H1 (cell line): ENCODE measurements around the gene HMGXB3. TPM values are rescaled to one million over a fixed set of nuclear protein-coding genes. Genes with fewer than 3 reads are reported as not detected.

Experiments used
- CTCF ChIA-PET: fragments of 300-600 bp; sonication (Branson Sonifier 250); formaldehyde crosslinking; loops from one replicate; lab custom pipeline; 2021; ENCODE audit not compliant: partially characterized antibody; lab: Charles Lee
- POLR2A ChIA-PET: fragments of 300-600 bp; sonication (Branson Sonifier 250); formaldehyde crosslinking; loops from one replicate; lab custom pipeline; 2021; ENCODE audit warnings: inconsistent platforms; ENCODE audit not compliant: partially characterized antibody; lab: Charles Lee
- DNase-seq, 2 experiments: peaks; one replicate each; pipeline versions ENCODE4 v3.0.0 to v3.0.0-alpha.2; 2010 to 2022; ENCODE audit warnings: low spot score in 2 of 2, low read depth in 1 of 2, mixed read lengths in 1 of 2
- FAIRE-seq: peaks from 2 replicates; lab custom pipeline; 2011; peaks lifted over from hg19 to GRCh38; lab: Jason Lieb, UNC
- H2AFZ ChIP-seq: 2 replicates; pipeline ENCODE4 v1.8.1; 2012; ENCODE audit warnings: low read length, inconsistent platforms
- H2AK5ac ChIP-seq: 2 replicates; pipeline ENCODE4 v1.6.1; 2013; ENCODE audit warnings: low read depth, low read length
- H2BK120ac ChIP-seq: replicated peaks from 2 replicates; pipeline ENCODE3; 2013; ENCODE audit warnings: low read depth, low read length, inconsistent platforms
- H2BK12ac ChIP-seq: 2 replicates; pipeline ENCODE4 v1.6.1; 2013; ENCODE audit warnings: low read depth, low read length
- H2BK15ac ChIP-seq: 2 replicates; pipeline ENCODE4 v1.6.1; 2013; ENCODE audit warnings: low read length
- H2BK20ac ChIP-seq: 2 replicates; pipeline ENCODE4 v1.6.1; 2013; ENCODE audit warnings: low read length
- H2BK5ac ChIP-seq: 2 replicates; pipeline ENCODE4 v1.6.1; 2013; ENCODE audit warnings: low read depth, low read length
- H3K14ac ChIP-seq: 2 replicates; pipeline ENCODE4 v1.6.1; 2013; ENCODE audit warnings: inconsistent platforms; ENCODE audit not compliant: insufficient read length
- H3K18ac ChIP-seq: 2 replicates; pipeline ENCODE4 v1.6.1; 2013; ENCODE audit warnings: low read length; ENCODE audit errors: extremely low read depth
- H3K23ac ChIP-seq: 2 replicates; pipeline ENCODE4 v1.6.1; 2013; ENCODE audit warnings: inconsistent platforms; ENCODE audit not compliant: insufficient read length
- H3K23me2 ChIP-seq: 2 replicates; pipeline ENCODE4 v1.6.1; 2013; ENCODE audit warnings: low read depth, low read length
- H3K27ac ChIP-seq: 2 replicates; pipeline ENCODE4 v1.6.1; 2011; ENCODE audit warnings: low read depth, low read length, inconsistent platforms
- H3K27me3 ChIP-seq, 4 experiments: replicated peaks in 1 of 4; 1 replicate in 1 of 4; 2 replicates in 3 of 4; pipeline versions ENCODE4 v1.6.1 to v1.8.1; 2011 to 2013; ENCODE audit warnings: low read length in 3 of 4, mild to moderate bottlenecking in 3 of 4, inconsistent platforms in 2 of 4, mixed read lengths in 2 of 4, moderate library complexity in 1 of 4; ENCODE audit not compliant: control insufficient read depth in 3 of 4, insufficient read depth in 3 of 4; ENCODE audit errors: extremely low read depth in 1 of 4
- H3K36me3 ChIP-seq, 4 experiments: 2 replicates each; pipeline versions ENCODE4 v1.6.1 to v1.8.1; 2011 to 2013; ENCODE audit warnings: mild to moderate bottlenecking in 4 of 4, low read length in 3 of 4, moderate library complexity in 2 of 4, control low read depth in 1 of 4, inconsistent platforms in 1 of 4; ENCODE audit not compliant: insufficient read depth in 4 of 4, control insufficient read depth in 2 of 4
- H3K4ac ChIP-seq: replicated peaks from 2 replicates; pipeline ENCODE3; 2013; ENCODE audit warnings: low read length, low read depth, mixed read lengths, inconsistent platforms; ENCODE audit not compliant: insufficient read length
- H3K4me1 ChIP-seq, 4 experiments: replicated peaks in 1 of 4; 1 replicate in 1 of 4; 2 replicates in 3 of 4; pipeline versions ENCODE4 v1.6.1 to v1.8.1; 2011 to 2013; ENCODE audit warnings: low read length in 3 of 4, inconsistent platforms in 2 of 4, mixed read lengths in 1 of 4; ENCODE audit not compliant: insufficient read depth in 4 of 4, control insufficient read depth in 3 of 4
- H3K4me2 ChIP-seq, 2 experiments: 2 replicates each; pipeline versions ENCODE4 v1.6.1 to v1.8.1; 2011 to 2013; ENCODE audit warnings: low read depth in 2 of 2, low read length in 2 of 2, control low read depth in 1 of 2, inconsistent platforms in 1 of 2, mild to moderate bottlenecking in 1 of 2; ENCODE audit not compliant: insufficient read depth in 1 of 2
- H3K4me3 ChIP-seq, 4 experiments: fragments of 200-600, 300-600 bp in 1 of 4; sonication (generic), shearing (Covaris generic), sonication (Bioruptor Twin) in 1 of 4; 2 replicates each; pipeline versions ENCODE4 v1.5.1 to v1.8.1; 2011 to 2016; ENCODE audit warnings: low read length in 4 of 4, low read depth in 3 of 4, control low read depth in 2 of 4, inconsistent platforms in 2 of 4, mild to moderate bottlenecking in 2 of 4, mixed read lengths in 1 of 4, moderate library complexity in 1 of 4; ENCODE audit not compliant: insufficient read depth in 2 of 4; ENCODE audit errors: extremely low read depth in 1 of 4
- H3K56ac ChIP-seq: replicated peaks from 2 replicates; pipeline ENCODE3; 2013; ENCODE audit warnings: low read depth, mild to moderate bottlenecking, mixed read lengths, low read length, inconsistent platforms; ENCODE audit not compliant: insufficient read length
- H3K79me1 ChIP-seq: 2 replicates; pipeline ENCODE4 v1.6.1; 2013; ENCODE audit warnings: low read depth, low read length, control low read depth
- H3K79me2 ChIP-seq, 2 experiments: 2 replicates each; pipeline versions ENCODE4 v1.6.1 to v1.8.1; 2012 to 2013; ENCODE audit warnings: low read length in 2 of 2, mild to moderate bottlenecking in 2 of 2, inconsistent platforms in 1 of 2; ENCODE audit not compliant: insufficient read depth in 2 of 2, control insufficient read depth in 1 of 2
- H3K9ac ChIP-seq, 4 experiments: replicated peaks in 1 of 4; 1 replicate in 1 of 4; 2 replicates in 3 of 4; pipeline versions ENCODE4 v1.6.1 to v1.8.1; 2011 to 2013; ENCODE audit warnings: low read depth in 3 of 4, low read length in 3 of 4, control low read depth in 2 of 4, mild to moderate bottlenecking in 2 of 4, moderate library complexity in 2 of 4, inconsistent platforms in 1 of 4; ENCODE audit errors: extremely low read depth in 1 of 4
- H3K9me3 ChIP-seq, 2 experiments: 2 replicates each; pipeline versions ENCODE4 v1.6.1 to v1.8.1; 2012 to 2013; ENCODE audit warnings: mild to moderate bottlenecking in 2 of 2, moderate library complexity in 2 of 2, control low read depth in 1 of 2, inconsistent platforms in 1 of 2, low read depth in 1 of 2, low read length in 1 of 2, mixed read lengths in 1 of 2; ENCODE audit not compliant: insufficient read depth in 2 of 2
- H4K20me1 ChIP-seq, 2 experiments: replicated peaks in 1 of 2; 2 replicates each; pipeline versions ENCODE3 to v1.8.1; 2011 to 2013; ENCODE audit warnings: inconsistent platforms in 2 of 2, low read length in 2 of 2, mild to moderate bottlenecking in 1 of 2; ENCODE audit not compliant: insufficient read depth in 2 of 2, control insufficient read depth in 1 of 2
- H4K5ac ChIP-seq: 2 replicates; pipeline ENCODE4 v1.6.1; 2013; ENCODE audit warnings: low read length, low read depth, mixed read lengths, inconsistent platforms; ENCODE audit not compliant: insufficient read length
- H4K8ac ChIP-seq: 2 replicates; pipeline ENCODE4 v1.8.0; 2013; ENCODE audit warnings: mild to moderate bottlenecking, moderate library complexity, low read length, inconsistent platforms; ENCODE audit not compliant: insufficient read depth; ENCODE audit errors: extremely low read depth
- H4K91ac ChIP-seq: replicated peaks from 2 replicates; pipeline ENCODE3; 2013; ENCODE audit warnings: low read length, mixed read lengths, inconsistent platforms; ENCODE audit not compliant: insufficient read length
- ASH2L ChIP-seq: fragments of 200-600, 300-600 bp; sonication (generic); IDR thresholded peaks from one replicate; pipeline ENCODE4 v1.7.1; 2017; ENCODE audit warnings: low read length
- CHD2 ChIP-seq: IDR thresholded peaks from 2 replicates; pipeline ENCODE4 v1.6.1; 2012; ENCODE audit warnings: low read length, improper control_type of control experiment
- E2F6 ChIP-seq: IDR thresholded peaks from 2 replicates; pipeline ENCODE4 v1.6.1; 2012; ENCODE audit warnings: inconsistent platforms
- JUND ChIP-seq: IDR thresholded peaks from 2 replicates; pipeline ENCODE4 v1.6.1; 2011; ENCODE audit warnings: mild to moderate bottlenecking, improper control_type of control experiment, low read length
- KDM1A ChIP-seq: fragments of 200-600, 300-600 bp; sonication (generic); IDR thresholded peaks from 2 replicates; pipeline ENCODE4 v1.7.1; 2016; ENCODE audit warnings: mild to moderate bottlenecking, low read length, borderline replicate concordance
- NANOG ChIP-seq: IDR thresholded peaks from 2 replicates; pipeline ENCODE4 v1.6.1; 2011; ENCODE audit warnings: low read length, low read depth, mild to moderate bottlenecking, inconsistent platforms; ENCODE audit not compliant: insufficient read depth, poor library complexity, severe bottlenecking
- POU5F1 ChIP-seq: IDR thresholded peaks from 2 replicates; pipeline ENCODE4 v1.6.1; 2011; ENCODE audit warnings: low read depth, mild to moderate bottlenecking, low read length, moderate library complexity
- RBBP5 ChIP-seq: IDR thresholded peaks from 2 replicates; pipeline ENCODE4 v1.7.1; 2012; ENCODE audit warnings: low read depth, mild to moderate bottlenecking, inconsistent platforms, low read length, moderate library complexity, borderline replicate concordance
- RFX5 ChIP-seq: IDR thresholded peaks from 2 replicates; pipeline ENCODE4 v1.6.1; 2011; ENCODE audit warnings: low read depth, low read length, improper control_type of control experiment, borderline replicate concordance
- RNF2 ChIP-seq: fragments of 200-900, 300-1000 bp; sonication (generic); IDR thresholded peaks from 2 replicates; pipeline ENCODE4 v1.7.1; 2016; ENCODE audit warnings: borderline replicate concordance, low read depth, mild to moderate bottlenecking, antibody characterized with exemption, low read length; ENCODE audit not compliant: poor library complexity, severe bottlenecking; ENCODE audit errors: missing control alignments
- SAP30 ChIP-seq: fragments of 300-600 bp; sonication (generic); IDR thresholded peaks from 2 replicates; pipeline ENCODE4 v1.7.1; 2012; ENCODE audit warnings: low read length, moderate library complexity, mild to moderate bottlenecking, inconsistent platforms; ENCODE audit not compliant: insufficient read depth, insufficient replicate concordance
- WGBS, 2 experiments: shearing (Covaris generic) in 1 of 2; methylation state at CpG; one replicate each; pipeline versions ENCODE4 v1.1.6 to v1.1.7; 2013 to 2015; ENCODE audit warnings: low lambda C conversion rate in 2 of 2, mixed read lengths in 2 of 2, inconsistent platforms in 1 of 2, low coverage in 1 of 2, missing lambda C conversion rate in 1 of 2; ENCODE audit not compliant: insufficient replicate concordance in 2 of 2, insufficient coverage in 1 of 2, insufficient read length in 1 of 2; ENCODE audit errors: extremely low coverage in 1 of 2, missing lambda C conversion rate in 1 of 2; 5-methylcytosine and 5-hydroxymethylcytosine counted together
- polyA plus RNA-seq, 7 experiments: library from polyadenylated mRNA; depleted of rRNA in 3 of 7; stranded (reverse) in 5 of 7; unstranded in 2 of 7; fragments of >200 nt in 5 of 7; fragments of 200-250 nt in 2 of 7; gene quantifications; 1 replicate in 5 of 7; 2 replicates in 1 of 7; 4 replicates in 1 of 7; pipeline versions ENCODE4 v1.2.1 to v1.2.3, GENCODE V29; 2011 to 2013; ENCODE audit warnings: missing spikeins in 2 of 7, mixed read lengths in 2 of 7
- total RNA-seq: library from RNA; stranded (reverse); fragmentation: NEBNext Ultra II Directional; extraction: Animal tissue kit (Norgen Biotek cat#: 25700); gene quantifications from 2 replicates; pipeline ENCODE4 v1.2.1, GENCODE V29; 2021

Gene HMGXB3
- total and polyA plus RNA-seq, 2 of the 8 experiments (the other 6 are each of a cell fraction or from before 2014, with no cell fraction given) = 26.8 to 28.0 TPM

DNA sequence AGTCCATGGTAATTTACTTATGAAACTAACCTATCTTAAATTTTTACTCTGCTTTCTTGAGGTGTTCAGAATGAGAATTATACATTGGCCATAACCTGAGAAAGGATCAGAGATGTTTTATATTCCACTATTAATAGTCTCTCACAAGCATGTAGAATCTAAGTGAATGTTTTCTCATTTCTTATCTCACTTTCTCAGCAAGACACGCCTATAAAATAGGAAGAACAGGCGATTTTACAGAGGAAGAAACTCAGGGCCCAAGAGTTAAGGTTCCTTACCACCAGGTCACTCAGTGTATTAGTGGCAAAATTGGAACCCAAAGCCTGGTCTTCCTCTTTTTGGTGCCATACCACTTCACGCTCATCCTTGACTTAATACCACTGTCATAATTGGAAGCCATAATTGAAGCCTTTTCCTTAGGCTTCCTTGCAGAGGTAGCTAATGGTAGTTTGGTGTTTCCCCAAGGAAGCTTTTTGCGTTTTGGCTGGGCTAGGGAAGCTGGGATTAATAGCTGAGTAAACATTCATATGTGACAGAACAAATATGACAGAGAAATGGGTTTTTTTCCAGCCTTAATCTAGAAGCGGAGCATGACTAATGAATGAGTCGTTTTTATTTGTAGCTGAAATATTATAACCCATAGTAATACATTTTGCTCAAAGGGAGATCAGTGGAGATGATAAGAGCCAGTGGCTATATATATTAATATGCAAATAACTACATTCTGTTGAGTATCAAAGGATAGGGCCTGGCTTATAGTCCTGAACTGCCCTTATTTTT lies 16.9 kb downstream of the HMGXB3 start:
- Histone ChIP-seq H3K79me1 (no peaks in the 10 kb centered on the region), H3K14ac (no peak overlapping the region), H4K91ac (no peak overlapping the region), H2BK20ac (no peak overlapping the region), H2AFZ (no peak overlapping the region), H3K4ac (no peak overlapping the region), H3K9ac (no peak overlapping the region), H3K23me2 (no peaks in the 10 kb centered on the region), H3K27ac (no peak overlapping the region), H3K4me3 (no peak overlapping the region), H3K23ac (no peak overlapping the region), H3K4me1 (no peaks in the 10 kb centered on the region), H3K79me2 (no peaks in the 10 kb centered on the region), H3K27me3 (no peaks in the 10 kb centered on the region), H4K5ac (no peak overlapping the region), H4K20me1 (peaks cover 1 to 2% of the 10 kb centered on the region in 2 experiments), H2BK120ac (no peak overlapping the region), H3K9me3 (0 out of 4 replicates have a peak, but pooled peaks cover 0 to 2% of the 10 kb centered on the region in 2 experiments), H3K4me2 (no peak overlapping the region), H2AK5ac (no peak overlapping the region), H3K18ac (no peak overlapping the region), H2BK12ac (no peak overlapping the region), H2BK15ac (no peak overlapping the region), H3K36me3 (peaks cover 4 to 75% (median 43%) of the 10 kb centered on the region in 4 experiments; a peak in 7 of 8 replicates), H3K56ac (no peak overlapping the region), H4K8ac (no peak overlapping the region), H2BK5ac (no peak overlapping the region)
- FAIRE-seq = no peak
- ChIA-PET POLR2A (interaction anchor here (1.1 kb wide), 1 partner anchor 9 kb away, joined by 4 read pairs; no protein-coding TSS in a partner anchor), CTCF (interaction anchor here (0.6 to 1.3 kb wide), 4 partner anchors 11 to 421 kb away, joined by 3 to 4 read pairs (median 3); no protein-coding TSS in a partner anchor)
- 82% methylated on average over 6 of the region's 6 CpGs; no CpG with 5 or more reads in 1 of the 2 experiments for WGBS, 2 experiments
- DNase-seq = no peak
- TF ChIP-seq RBBP5 (no peak), POU5F1 (no peak), KDM1A (no peak), SAP30 (no peak), JUND (no peak), RFX5 (no peak), CHD2 (no peak), ASH2L (no peak), RNF2 (no peak), E2F6 (no peak), NANOG (no peak)
